ENCODE measurements around the gene LTBP3. TPM values are rescaled to one million over a fixed set of nuclear protein-coding genes. Genes with fewer than 3 reads are reported as not detected.
A peak's percentile ranks its signal among the peaks of the same experiment; 100 is the strongest.
"Not testable (repeated sequence)": the region's sequence is repeated elsewhere in the genome, so short reads cannot be mapped to it uniquely, and the experiment has no call there.

Gene LTBP3
- total RNA-seq, 6 donors from 2014 or later: 99.9 to 479 (median 131) TPM

DNA sequence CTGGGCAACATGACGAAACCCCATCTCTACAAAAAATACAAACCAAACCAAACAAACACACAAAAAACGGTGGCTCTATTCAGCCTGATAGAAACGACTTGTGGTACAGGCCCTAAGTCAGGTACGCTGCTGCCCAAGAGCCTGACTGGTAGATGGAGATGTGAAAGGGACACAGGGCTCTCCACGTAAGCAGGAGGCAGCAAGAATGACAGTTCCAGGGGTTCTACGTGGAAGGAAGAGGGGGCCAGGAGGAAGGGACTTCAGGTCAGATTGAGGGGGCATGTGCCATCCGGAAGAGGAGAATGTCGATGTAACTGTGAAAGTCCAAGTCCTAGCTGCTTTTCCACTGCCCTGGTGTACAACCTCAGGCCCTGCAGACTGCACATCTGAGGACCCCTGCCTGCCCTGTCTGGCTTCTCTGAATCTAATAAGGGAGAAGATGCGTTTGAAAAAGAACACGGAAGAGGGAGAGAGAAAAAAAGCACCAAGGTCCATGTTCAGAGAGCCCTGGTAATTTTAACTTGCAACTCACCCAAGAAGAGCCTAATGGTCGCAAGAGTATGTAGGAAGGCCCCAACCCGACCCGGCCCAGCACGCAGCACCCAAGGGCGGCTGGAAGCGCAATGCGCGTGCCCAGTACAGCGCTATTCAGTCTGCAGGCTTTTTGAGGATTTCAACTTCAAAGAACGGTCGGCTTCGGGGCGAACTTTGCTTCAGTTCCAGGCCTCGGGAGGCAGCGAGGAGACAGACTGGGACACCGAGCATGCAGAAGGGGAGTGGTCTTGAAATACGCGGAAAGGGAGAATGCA, 11.2 kb upstream of the LTBP3 start:
- peaks cover 46 to 76% (median 64%) of the 10 kb centered on the region in 4 donors for H3K4me1 ChIP-seq

DNA sequence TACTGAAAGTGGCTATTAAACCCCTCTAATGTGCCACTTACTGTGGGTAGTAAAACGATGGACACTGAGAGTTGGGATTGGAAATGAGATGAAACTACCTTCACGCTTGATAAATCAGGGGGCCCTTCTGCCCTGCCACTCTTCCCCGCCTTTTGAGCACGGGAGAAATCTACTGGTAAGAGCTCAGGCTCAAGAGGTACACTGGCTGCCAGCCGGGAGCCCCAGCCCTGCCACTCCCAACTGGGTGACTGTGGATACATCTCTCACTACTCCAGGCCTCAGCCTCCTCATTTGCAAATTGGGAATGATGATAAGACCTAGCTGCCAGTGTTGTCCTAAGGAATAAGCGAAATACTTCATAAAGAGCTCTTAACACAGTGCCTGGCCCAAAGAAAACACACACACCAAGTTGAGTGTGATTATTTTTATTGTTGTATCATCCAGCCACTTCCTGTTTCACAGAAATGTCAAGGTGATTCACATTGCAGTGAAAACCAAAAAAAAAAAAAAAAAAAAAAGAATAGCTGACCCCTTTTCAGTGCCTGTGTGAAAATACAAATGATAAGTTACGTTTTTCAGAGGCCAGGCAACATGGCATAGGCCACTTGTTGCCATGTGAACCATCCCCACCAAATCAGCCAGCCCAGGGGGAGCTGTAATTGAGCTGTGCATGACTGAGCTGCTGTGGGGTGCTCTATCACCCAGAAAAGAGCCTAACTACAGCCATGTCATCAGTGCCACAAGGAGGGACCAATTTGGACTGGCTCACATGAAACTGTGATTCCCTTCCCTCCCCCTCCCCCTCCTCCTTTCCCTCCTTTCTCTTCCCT, 7.7 kb upstream of the LTBP3 start:
- peak in 1 of 2 donors; percentile 71 for DNase-seq
- ATAC-seq (ENCODE audit: low FRiP score in 2 of 2): no peak
- no peaks in the 10 kb centered on the region for H3K36me3 ChIP-seq
- peak overlapping the region; percentile 10 to 73 (median 61) for H3K27ac ChIP-seq
- no peaks in the 10 kb centered on the region for H3K27me3 ChIP-seq
- peaks cover 24 to 51% (median 41%) of the 10 kb centered on the region in 4 donors for H3K4me1 ChIP-seq
- TF ChIP-seq EP300 (IDR thresholded peaks at IDR 0.05): no peak
- 64 to 78% methylated on average over 6 to 7 of the region's 7 CpGs for WGBS, 2 donors
- no peaks in the 10 kb centered on the region for H3K9me3 ChIP-seq
- no peak overlapping the region for H3K4me3 ChIP-seq

More for the DNA sequence above, 11.2 kb upstream of the LTBP3 start:
- DNase-seq (peak in 1 of 2 donors; percentile 87), ATAC-seq (ENCODE audit: low FRiP score in 2 of 2) (peak; percentile 30 to 49)
- H3K9me3 ChIP-seq: no peaks in the 10 kb centered on the region
- no peaks in the 10 kb centered on the region for H3K27me3 ChIP-seq
- peak overlapping the region; percentile 11 to 89 (median 82) for H3K4me3 ChIP-seq
- H3K36me3 ChIP-seq: peaks cover 0 to 6% (median 0%) of the 10 kb centered on the region in 4 donors
- H3K27ac ChIP-seq: peak overlapping the region; percentile 91 to 98 (median 94)
- 6 to 7% methylated on average over 24 to 27 of the region's 28 CpGs for WGBS, 2 donors
- TF ChIP-seq CTCF (IDR thresholded peaks at IDR 0.05) (no peak), POLR2A (IDR thresholded peaks at IDR 0.05) (peak in 2 of 4 donors; percentile 31 to 57)

- not testable (repeated sequence) for H3K27me3 ChIP-seq; ATAC-seq (ENCODE audit: low FRiP score in 2 of 2); H3K9me3 ChIP-seq; H3K4me3 ChIP-seq; H3K36me3 ChIP-seq; DNase-seq
- WGBS, 2 donors: 80 to 84% methylated on average over 11 to 12 of the region's 12 CpGs
- Histone ChIP-seq H3K27ac (peak overlapping the region; percentile 10 to 73 (median 48)), H3K4me1 (peaks cover 30 to 56% (median 43%) of the 10 kb centered on the region in 4 donors)
These were observed 6.9 kb upstream of the LTBP3 start for GRCh38 chr11:65564879-65565559.

- ATAC-seq (ENCODE audit: low FRiP score in 2 of 2) (no peak), DNase-seq (no peak)
- Histone ChIP-seq H3K4me3 (no peak overlapping the region), H3K27ac (no peak overlapping the region), H3K9me3 (no peaks in the 10 kb centered on the region), H3K27me3 (no peaks in the 10 kb centered on the region), H3K4me1 (peaks cover 36 to 59% (median 46%) of the 10 kb centered on the region in 4 donors), H3K36me3 (no peaks in the 10 kb centered on the region)
- WGBS, 2 donors: 91 to 98% methylated on average over 4 of the region's 4 CpGs
- TF ChIP-seq POLR2A (IDR thresholded peaks at IDR 0.05): no peak
- TF ChIP-seq EP300 (IDR thresholded peaks at IDR 0.05): no peak
These were observed 5.4 kb upstream of the LTBP3 start for GRCh38 chr11:65563601-65564000.

GRCh38 chr11:65562788-65563187, 4.6 kb upstream of the LTBP3 start:
- H3K9me3 ChIP-seq: no peaks in the 10 kb centered on the region
- ATAC-seq (ENCODE audit: low FRiP score in 2 of 2): no peak
- 89 to 93% methylated on average over 9 of the region's 9 CpGs for WGBS, 2 donors

More at GRCh38 chr11:65562788-65563187, 4.6 kb upstream of the LTBP3 start:
- no peaks in the 10 kb centered on the region for H3K27me3 ChIP-seq
- no peak for DNase-seq
- no peak overlapping the region for H3K4me3 ChIP-seq
- TF ChIP-seq POLR2A (IDR thresholded peaks at IDR 0.05) (no peak), POLR2AphosphoS5 (IDR thresholded peaks at IDR 0.05) (no peak), CTCF (IDR thresholded peaks at IDR 0.05) (no peak), EP300 (IDR thresholded peaks at IDR 0.05) (no peak)
- no peaks in the 10 kb centered on the region for H3K36me3 ChIP-seq
- H3K27ac ChIP-seq: no peak overlapping the region
- H3K4me1 ChIP-seq: peaks cover 31 to 56% (median 44%) of the 10 kb centered on the region in 4 donors
